Cerebellar nuclear complex (tissue), 1 donor: Measurements from ENCODE around the gene TANGO6.

Experiments
- DNase-seq, 2 experiments: peaks; one replicate each; lab custom pipeline; 2025; lab: John Stamatoyannopoulos, UW

The TANGO6 gene

DNA sequence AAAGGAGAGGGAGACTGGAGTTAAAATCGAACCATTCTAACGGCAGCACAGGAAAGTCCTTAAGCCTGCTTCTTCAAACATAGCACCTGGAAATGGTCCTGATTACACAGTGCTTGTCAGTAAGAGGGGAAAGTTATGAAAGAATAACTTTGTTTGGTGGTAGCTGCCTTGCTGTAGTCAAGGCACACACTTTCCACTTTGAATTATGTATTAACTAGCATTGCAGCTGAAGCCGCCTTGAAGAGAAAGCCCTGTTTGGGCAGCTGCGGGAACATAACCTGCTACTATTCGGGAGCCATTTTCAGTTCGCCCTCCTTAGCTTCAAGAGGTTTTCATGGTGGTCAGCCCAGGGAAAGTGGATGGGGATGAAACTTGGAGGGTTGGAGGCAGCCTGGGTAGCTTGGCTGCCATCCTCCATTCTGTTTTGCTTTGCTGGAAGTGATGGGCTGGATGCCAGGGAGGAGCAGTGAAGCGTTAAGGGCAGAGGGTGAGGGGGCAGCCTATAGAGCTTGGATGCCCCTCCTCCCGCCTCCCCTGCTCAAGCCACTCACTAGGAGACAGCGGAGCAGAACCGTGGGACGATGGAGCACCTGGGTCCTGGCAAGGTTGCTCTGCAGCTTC lies 256.9 kb downstream of the TANGO6 start:
- DNase-seq = no peak

GRCh38 chr16:69105501-69106361 lies 262.4 kb downstream of the TANGO6 start, which contains the start of gene HAS3:
HAS3 (plus strand) TSS chr16:69105653; CDS start chr16:69109396, 3,743 bp downstream.
- no peak for DNase-seq

DNA sequence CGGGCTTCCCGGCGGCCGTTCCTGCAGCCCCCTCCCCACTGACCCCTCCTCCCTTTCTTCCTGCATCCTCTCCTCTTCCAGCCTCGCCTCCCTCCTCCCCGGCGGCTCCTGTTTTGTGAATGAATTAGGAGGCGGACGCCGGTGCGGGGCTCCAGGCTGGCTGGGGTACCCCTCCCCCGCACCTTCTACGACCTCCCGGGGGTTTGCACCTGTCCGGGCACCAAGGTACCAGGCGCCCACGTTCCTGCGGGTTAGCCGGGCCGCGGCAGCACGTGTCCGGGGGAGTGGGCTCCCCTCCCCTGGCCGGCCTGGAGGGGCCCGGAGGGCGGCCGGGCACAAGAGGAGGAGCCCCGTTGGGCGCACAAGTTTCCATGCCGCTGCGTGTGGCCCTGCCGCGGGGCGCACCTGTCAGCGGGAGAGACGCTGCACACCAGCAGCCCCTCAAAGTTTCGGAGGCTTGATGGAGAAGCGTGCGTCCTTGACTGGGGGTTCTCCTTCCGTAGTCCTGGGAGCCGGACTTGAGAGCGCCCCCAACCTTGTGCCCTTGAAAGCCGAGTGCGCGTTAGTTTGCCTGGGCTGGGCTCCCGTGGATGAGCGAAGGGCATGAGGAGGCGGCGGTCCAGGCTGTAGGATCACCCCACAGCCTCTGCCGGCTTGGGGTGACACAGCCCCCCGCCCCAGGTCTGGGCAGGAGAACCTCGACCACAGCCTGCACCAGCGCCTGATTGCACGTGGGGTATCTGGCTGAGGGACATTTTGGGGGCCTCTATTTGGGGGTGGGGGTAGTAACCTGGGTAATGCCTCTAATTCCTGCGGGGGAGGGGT lies 263.4 kb downstream of the TANGO6 start:
- no peak for DNase-seq

- no peak for DNase-seq
Observed at GRCh38 chr16:69107316-69107962, 264.1 kb downstream of the TANGO6 start.

DNA sequence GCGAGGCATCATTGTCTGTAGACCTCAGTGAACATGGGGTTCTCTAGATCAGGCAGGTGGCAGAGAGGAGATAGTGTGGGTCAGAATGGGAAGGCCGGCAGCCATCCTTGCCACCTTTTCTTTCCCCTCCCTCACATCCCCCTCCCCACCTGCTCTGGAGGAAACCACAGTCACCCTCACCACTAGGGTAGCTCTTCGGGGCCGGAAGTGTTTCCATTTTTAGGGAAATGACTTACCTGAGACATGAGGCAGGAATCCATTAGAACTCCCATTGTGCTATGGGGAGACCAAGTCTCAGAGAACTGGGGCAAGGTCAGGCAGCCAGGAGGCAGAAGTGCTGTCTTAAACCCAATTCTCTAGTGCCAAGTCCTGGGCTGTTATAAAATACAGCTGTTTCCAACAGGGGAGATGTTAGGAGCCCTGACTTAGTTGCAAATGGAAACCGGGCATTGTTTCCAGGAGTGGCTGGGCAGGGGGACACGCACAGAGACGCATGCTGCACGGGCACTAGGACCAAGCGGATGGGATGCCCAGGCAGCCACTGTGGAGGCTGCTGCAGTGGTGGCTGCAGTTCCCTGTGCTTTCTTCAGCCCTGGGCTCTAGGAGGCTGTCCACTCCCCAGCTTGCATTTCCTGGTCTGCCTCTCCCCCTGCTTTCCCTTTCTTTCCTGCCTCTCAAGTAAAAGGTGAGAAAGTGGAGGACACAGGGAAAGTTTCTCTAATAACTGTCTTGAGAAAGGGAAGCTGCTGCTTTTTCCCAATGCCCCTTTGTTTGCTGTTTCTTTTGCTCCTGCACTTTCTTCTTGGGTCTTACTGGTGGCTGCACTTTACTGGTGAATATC lies 265.0 kb downstream of the TANGO6 start:
- no peak for DNase-seq

GRCh38 chr16:69108905-69109252 lies 265.5 kb downstream of the TANGO6 start:
- DNase-seq = no peak

- no peak for DNase-seq
Observed at GRCh38 chr16:69109486-69110270, 266.3 kb downstream of the TANGO6 start.

DNA sequence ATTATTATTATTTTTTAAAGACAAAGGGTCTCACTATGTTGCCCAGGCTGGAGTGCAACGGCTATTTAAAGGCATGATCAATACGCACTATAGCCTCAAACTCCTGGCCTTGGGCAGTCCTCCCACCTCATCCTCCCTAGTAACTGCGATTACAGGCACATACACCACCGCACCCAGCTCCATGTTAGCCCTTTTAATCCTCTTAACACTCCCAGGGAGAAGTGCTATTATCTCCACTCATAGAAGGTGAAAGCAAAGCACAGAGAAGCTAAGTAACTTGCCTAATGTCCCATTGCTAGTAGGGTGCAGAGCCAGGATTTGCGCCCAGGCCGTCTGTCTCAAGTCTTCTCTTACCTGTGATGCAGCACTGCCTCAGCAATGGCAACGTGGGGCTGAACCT lies 267.1 kb downstream of the TANGO6 start:
- no peak for DNase-seq

GRCh38 chr16:69111216-69111875 lies 268.0 kb downstream of the TANGO6 start:
- no peak for DNase-seq

DNA sequence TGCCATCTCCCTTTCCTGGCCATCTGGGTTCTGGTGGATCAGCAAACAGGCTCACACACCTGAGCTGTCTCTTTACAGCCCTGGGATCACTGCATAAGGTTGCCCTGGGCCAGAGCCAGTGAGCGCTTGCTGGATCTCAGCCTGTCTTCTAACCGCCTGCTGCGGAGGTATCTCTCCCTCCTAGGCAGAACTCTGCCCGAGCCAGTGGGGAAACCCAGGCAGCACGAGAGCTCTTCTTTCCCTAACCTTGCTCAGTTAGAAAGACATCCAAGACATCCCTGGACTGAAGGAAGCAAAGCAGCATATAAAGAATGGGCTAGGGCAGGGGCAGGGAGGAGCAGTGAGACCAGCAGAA lies 268.5 kb downstream of the TANGO6 start:
- DNase-seq = no peak

DNA sequence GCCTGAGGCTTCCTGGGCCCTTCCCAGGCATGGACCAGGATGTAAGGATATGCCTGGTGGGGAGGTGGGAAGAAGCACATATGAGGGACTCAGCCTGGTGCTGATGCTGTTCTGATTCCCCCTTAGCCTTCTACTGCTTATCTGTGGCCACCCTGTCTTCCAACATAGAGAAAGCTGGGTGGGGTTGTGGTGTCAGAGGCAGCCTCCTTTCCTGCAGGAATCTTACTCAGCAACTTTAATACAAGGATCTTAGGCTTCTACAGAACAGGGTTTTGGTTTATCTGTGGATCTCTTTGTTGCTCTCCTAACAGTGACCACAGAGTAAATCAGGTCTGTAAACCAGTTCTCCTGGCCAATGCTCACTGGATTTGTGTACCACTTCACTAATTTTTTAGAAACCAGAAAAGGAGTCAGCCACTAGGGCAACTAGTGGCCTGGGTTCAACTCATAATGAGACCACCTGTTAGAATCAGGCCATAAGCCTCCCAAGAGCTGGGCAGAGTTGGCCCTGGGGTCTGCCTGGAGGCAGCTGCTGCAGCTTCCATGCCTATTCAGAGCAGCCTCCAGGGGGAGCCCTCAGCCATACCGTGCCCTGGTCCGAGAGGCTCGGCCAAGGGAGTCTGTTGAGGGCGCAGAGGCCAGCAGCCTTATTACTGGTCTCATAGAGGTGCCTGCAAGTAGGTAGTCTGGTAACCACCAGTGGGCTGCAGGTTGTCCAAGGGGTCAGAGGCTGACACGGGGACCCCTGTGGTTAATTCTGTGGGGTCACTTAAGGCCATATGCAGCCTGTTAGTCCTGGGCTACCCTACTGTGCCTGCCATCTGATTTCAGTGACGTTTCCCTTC lies 269.2 kb downstream of the TANGO6 start:
- DNase-seq = no peak

DNA sequence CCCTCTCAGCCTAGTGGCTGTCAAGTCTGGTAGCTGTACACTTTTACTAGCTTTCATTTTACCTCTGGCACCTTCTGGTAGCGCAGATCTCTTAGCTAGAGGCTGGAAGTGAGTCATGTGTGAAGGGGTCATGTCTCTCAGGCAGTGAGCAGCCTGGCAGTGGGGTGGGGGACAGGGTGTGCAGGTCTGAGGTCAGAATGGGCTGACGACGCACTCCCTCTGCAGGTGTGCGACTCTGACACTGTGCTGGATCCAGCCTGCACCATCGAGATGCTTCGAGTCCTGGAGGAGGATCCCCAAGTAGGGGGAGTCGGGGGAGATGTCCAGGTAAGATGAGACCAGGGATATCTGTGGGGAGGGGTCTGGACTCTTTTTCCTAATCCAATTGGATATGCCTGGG lies 269.9 kb downstream of the TANGO6 start:
- DNase-seq = no peak

GRCh38 chr16:69114346-69114975 lies 271.1 kb downstream of the TANGO6 start:
- DNase-seq = no peak

- DNase-seq = no peak
Observed at GRCh38 chr16:69114976-69115355, 271.6 kb downstream of the TANGO6 start.

DNA sequence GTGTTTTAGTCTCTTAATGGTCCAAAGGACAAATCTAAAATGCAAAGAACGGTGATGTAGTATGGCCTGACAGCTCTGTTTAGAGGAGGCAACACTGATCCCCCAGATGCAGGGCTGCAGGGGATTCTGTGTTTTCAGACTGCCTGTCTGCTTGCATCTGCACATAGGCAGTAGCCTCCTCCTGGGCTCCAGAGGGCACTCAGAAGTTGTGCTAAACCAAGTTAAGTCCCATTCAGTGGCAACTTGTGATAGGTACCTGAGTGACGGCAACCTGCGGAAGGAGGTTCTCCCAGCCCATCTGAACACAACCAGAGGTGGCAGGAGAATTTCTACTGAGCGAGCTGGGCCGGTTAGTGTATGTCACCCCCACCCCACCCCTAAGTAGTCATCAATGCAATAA lies 272.0 kb downstream of the TANGO6 start:
- DNase-seq = no peak

- no peak for DNase-seq
Observed at GRCh38 chr16:69115837-69116236, 272.5 kb downstream of the TANGO6 start.

GRCh38 chr16:69116256-69116875 lies 273.0 kb downstream of the TANGO6 start:
- no peak for DNase-seq

GRCh38 chr16:69116906-69117305 lies 273.6 kb downstream of the TANGO6 start:
- no peak for DNase-seq
